ENCODE results near the gene CCDC97.

CCDC97 gene

DNA sequence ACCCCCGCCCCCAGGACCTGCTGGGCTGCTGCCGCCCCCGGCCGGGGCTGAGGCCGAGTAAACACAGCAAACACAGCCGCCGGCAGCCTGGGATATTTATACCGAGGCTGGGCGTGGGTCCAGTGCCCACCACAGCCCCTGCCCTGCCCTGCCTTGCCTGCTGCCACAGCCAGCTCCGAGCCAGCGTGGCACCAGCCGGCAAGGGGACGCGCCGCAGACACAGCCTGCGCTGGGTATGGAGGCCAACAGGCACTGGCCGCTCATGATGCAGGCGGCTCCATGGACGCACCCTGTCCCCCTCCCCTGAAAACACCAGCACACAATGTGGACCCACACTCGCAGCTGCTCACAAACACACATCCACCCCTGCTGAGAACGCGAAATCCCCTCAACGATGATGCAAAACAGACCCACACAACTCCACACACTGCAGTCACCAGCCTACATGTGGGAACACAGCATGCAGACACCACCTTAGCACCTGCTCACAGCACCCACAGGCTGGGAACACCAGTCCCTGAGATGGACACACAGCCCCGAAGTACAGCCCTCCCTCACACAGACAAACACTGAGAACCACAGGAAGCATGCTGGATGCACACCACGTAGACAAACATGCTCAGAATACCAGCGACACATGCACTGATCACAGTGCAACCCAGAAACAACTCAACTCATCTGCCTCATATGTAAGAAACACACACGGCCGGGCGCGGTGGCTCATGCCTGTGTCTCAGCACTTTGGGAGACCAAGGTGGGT is 16.2 kb downstream of the CCDC97 start:
- ChIA-PET CTCF (interaction anchor here (0.9 to 1.3 kb wide), 3 partner anchors 27 to 237 kb away, joined by 3 to 7 read pairs (median 4); no protein-coding TSS in a partner anchor), POLR2A (interaction anchor here (0.6 to 2.5 kb wide), 4 partner anchors 27 to 136 kb away, joined by 4 to 10 read pairs (median 4); partner anchors contain the start of gene HNRNPUL1)
- Histone ChIP-seq H3K9me3 (ENCODE audit: control insufficient read depth, insufficient read depth, low read depth, low read length) (no peaks in the 10 kb centered on the region), H3K4me3 (ENCODE audit: low read depth, low read length) (no peak overlapping the region), H3K4me1 (ENCODE audit: control insufficient read depth, insufficient read depth, low read length) (peaks cover 22% of the 10 kb centered on the region), H3K36me3 (ENCODE audit: control insufficient read depth in 2 of 2, insufficient read depth in 1 of 2, low read length in 2 of 2) (peaks cover 18 to 39% of the 10 kb centered on the region in 2 experiments; a peak in 2 of 3 replicates), H3K27ac (ENCODE audit: extremely low read depth, low read depth, low read length) (peak overlapping the region; percentile 28; the same call in 1 of the 2 replicates)
- TF ChIP-seq SP2 (tag by site-specific recombination; IDR thresholded peaks at IDR 0.05): no peak
- TF ChIP-seq ZIC2 (tag by site-specific recombination; IDR thresholded peaks at IDR 0.05): peak; percentile 58; the same call in 1 of the 2 replicates
- TF ChIP-seq ZFHX2 (tag by site-specific recombination; conservative IDR thresholded peaks at IDR 0.05): peak; percentile 76
- TF ChIP-seq EGR2 (tag by site-specific recombination; IDR thresholded peaks at IDR 0.05; ENCODE audit: low read depth): peak; percentile 52
- 0 out of 2 replicates have a peak, but pooled peaks have one; percentile 20 for TF ChIP-seq KLF8 (tag by site-specific recombination; IDR thresholded peaks at IDR 0.05)
- peak; percentile 20; the same call in 1 of the 2 replicates for TF ChIP-seq ZBTB20 (tag by site-specific recombination; IDR thresholded peaks at IDR 0.05)
- TF ChIP-seq ZNF600 (tag by site-specific recombination; IDR thresholded peaks at IDR 0.05): peak; percentile 41; the same call in 1 of the 2 replicates
- TF ChIP-seq ZFP3 (tag by site-specific recombination; IDR thresholded peaks at IDR 0.05; ENCODE audit: low read depth): no peak

DNA sequence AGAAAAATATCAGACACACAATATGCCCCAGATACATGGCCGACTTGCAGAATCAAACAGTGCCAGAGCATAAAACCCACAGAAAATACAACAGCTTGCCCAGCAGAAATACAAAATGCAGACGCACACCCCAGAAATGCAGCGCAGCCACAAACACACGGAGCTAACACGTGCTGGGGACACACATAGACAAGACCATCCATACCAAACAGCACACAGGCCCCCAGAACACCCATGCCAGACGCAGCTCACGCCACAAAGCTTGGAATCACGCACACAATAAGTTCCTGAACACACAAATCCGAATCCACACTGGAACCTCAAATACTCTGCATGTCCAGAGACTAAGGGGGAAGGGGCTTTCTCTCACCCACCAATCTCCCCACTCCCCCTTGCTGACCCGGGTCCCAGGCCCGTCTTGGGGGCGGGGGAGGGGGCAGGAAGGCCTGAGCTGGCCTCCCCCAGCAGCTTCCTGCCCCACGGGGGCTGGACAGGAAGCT is 17.2 kb downstream of the CCDC97 start:
- ChIA-PET POLR2A (interaction anchor here (1.2 to 1.8 kb wide), 3 partner anchors 9 to 112 kb away, joined by 4 to 7 read pairs (median 5); no protein-coding TSS in a partner anchor), CTCF (interaction anchor here (0.9 kb wide), 2 partner anchors 26 to 236 kb away, joined by 3 to 4 read pairs; no protein-coding TSS in a partner anchor)
- Histone ChIP-seq H3K4me1 (ENCODE audit: control insufficient read depth, insufficient read depth, low read length) (peaks cover 22% of the 10 kb centered on the region), H3K36me3 (ENCODE audit: control insufficient read depth in 2 of 2, insufficient read depth in 1 of 2, low read length in 2 of 2) (peaks cover 27 to 41% of the 10 kb centered on the region in 2 experiments; a peak in 2 of 3 replicates), H3K9me3 (ENCODE audit: control insufficient read depth, insufficient read depth, low read depth, low read length) (no peaks in the 10 kb centered on the region), H3K4me3 (ENCODE audit: low read depth, low read length) (no peak overlapping the region), H3K27ac (ENCODE audit: extremely low read depth, low read depth, low read length) (no peak overlapping the region)
- no peak for TF ChIP-seq REPIN1 (tag by site-specific recombination; IDR thresholded peaks at IDR 0.05; ENCODE audit: low read depth)
- no peak for TF ChIP-seq ZNF175 (tag by site-specific recombination; IDR thresholded peaks at IDR 0.05)
- no peak for TF ChIP-seq ZNF548 (tag by site-specific recombination; IDR thresholded peaks at IDR 0.05)
- no peak for TF ChIP-seq ZNF76 (tag by site-specific recombination; IDR thresholded peaks at IDR 0.05; ENCODE audit: borderline replicate concordance, low read depth)

DNA sequence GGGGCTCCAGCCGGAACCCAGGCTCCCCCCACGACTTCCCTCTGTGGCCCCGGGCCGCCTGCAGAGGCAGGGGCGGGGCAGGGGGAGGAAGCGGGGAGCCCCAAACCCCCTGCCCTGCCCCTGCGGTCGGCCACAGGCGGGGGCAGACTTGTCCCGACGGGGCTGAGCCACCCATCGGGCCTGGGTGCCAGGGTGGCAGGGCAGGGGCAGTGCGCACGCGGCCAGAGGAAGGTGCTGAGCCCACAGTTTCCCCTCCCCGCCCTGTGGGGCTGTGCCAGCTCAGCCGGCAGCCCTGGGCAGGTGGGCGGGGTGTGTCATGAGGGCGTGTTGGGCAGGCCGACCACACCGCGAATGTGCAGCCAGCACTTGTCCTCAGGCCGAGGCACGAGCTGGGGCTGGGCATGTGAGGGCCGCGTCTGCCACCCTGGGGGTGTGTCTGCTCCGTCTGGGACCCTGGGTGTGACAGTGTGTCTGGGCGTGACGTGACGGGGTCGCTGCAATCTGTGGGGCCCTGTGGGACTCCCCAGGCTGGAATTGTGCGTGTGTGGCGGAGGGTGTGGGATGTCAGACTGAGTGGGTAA is 17.7 kb downstream of the CCDC97 start:
- peaks cover 24 to 41% of the 10 kb centered on the region in 2 experiments; a peak in 2 of 3 replicates for H3K36me3 ChIP-seq (ENCODE audit: control insufficient read depth in 2 of 2, insufficient read depth in 1 of 2, low read length in 2 of 2)
- POLR2A ChIA-PET: interaction anchor here (1.1 to 1.8 kb wide), 4 partner anchors 9 to 111 kb away, joined by 3 to 7 read pairs (median 4); no protein-coding TSS in a partner anchor
- H3K27ac ChIP-seq (ENCODE audit: extremely low read depth, low read depth, low read length): no peak overlapping the region
- peaks cover 21% of the 10 kb centered on the region for H3K4me1 ChIP-seq (ENCODE audit: control insufficient read depth, insufficient read depth, low read length)
- CTCF ChIA-PET: interaction anchor here (0.7 to 0.9 kb wide), 3 partner anchors 24 to 236 kb away, joined by 3 to 4 read pairs (median 3); no protein-coding TSS in a partner anchor
- H3K4me3 ChIP-seq (ENCODE audit: low read depth, low read length): no peak overlapping the region
- H3K9me3 ChIP-seq (ENCODE audit: control insufficient read depth, insufficient read depth, low read depth, low read length): no peaks in the 10 kb centered on the region
- TF ChIP-seq, protein P1, sequence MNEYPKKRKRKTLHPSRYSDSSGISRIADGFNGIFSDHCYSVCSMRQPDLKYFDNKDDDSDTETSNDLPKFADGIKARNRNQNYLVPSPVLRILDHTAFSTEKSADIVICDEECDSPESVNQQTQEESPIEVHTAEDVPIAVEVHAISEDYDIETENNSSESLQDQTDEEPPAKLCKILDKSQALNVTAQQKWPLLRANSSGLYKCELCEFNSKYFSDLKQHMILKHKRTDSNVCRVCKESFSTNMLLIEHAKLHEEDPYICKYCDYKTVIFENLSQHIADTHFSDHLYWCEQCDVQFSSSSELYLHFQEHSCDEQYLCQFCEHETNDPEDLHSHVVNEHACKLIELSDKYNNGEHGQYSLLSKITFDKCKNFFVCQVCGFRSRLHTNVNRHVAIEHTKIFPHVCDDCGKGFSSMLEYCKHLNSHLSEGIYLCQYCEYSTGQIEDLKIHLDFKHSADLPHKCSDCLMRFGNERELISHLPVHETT (tag by site-specific recombination; IDR thresholded peaks at IDR 0.05): no peak
- TF ChIP-seq ZNF701 (tag by site-specific recombination; IDR thresholded peaks at IDR 0.05) (no peak), HOXC10 (CRISPR knock-in tag; IDR thresholded peaks at IDR 0.05) (0 out of 2 replicates have a peak, but pooled peaks have one; percentile 38), SP3 (tag by site-specific recombination; IDR thresholded peaks at IDR 0.05) (0 out of 2 replicates have a peak, but pooled peaks have one; percentile 28), KLF10 (tag by site-specific recombination; IDR thresholded peaks at IDR 0.05) (peak; percentile 34; the same call in 1 of the 2 replicates), ZNF600 (tag by site-specific recombination; IDR thresholded peaks at IDR 0.05) (peak; percentile 56), ZNF837 (tag by site-specific recombination; IDR thresholded peaks at IDR 0.05) (no peak), ZFHX2 (tag by site-specific recombination; conservative IDR thresholded peaks at IDR 0.05) (peak; percentile 93), ZIC2 (tag by site-specific recombination; IDR thresholded peaks at IDR 0.05) (peak; percentile 72), KLF9 (tag by site-specific recombination; IDR thresholded peaks at IDR 0.05; ENCODE audit: low read depth) (peak; percentile 57)
- TF ChIP-seq, protein P2, sequence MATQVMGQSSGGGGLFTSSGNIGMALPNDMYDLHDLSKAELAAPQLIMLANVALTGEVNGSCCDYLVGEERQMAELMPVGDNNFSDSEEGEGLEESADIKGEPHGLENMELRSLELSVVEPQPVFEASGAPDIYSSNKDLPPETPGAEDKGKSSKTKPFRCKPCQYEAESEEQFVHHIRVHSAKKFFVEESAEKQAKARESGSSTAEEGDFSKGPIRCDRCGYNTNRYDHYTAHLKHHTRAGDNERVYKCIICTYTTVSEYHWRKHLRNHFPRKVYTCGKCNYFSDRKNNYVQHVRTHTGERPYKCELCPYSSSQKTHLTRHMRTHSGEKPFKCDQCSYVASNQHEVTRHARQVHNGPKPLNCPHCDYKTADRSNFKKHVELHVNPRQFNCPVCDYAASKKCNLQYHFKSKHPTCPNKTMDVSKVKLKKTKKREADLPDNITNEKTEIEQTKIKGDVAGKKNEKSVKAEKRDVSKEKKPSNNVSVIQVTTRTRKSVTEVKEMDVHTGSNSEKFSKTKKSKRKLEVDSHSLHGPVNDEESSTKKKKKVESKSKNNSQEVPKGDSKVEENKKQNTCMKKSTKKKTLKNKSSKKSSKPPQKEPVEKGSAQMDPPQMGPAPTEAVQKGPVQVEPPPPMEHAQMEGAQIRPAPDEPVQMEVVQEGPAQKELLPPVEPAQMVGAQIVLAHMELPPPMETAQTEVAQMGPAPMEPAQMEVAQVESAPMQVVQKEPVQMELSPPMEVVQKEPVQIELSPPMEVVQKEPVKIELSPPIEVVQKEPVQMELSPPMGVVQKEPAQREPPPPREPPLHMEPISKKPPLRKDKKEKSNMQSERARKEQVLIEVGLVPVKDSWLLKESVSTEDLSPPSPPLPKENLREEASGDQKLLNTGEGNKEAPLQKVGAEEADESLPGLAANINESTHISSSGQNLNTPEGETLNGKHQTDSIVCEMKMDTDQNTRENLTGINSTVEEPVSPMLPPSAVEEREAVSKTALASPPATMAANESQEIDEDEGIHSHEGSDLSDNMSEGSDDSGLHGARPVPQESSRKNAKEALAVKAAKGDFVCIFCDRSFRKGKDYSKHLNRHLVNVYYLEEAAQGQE (tag by site-specific recombination; IDR thresholded peaks at IDR 0.05): no peak
- TF ChIP-seq, protein P3, sequence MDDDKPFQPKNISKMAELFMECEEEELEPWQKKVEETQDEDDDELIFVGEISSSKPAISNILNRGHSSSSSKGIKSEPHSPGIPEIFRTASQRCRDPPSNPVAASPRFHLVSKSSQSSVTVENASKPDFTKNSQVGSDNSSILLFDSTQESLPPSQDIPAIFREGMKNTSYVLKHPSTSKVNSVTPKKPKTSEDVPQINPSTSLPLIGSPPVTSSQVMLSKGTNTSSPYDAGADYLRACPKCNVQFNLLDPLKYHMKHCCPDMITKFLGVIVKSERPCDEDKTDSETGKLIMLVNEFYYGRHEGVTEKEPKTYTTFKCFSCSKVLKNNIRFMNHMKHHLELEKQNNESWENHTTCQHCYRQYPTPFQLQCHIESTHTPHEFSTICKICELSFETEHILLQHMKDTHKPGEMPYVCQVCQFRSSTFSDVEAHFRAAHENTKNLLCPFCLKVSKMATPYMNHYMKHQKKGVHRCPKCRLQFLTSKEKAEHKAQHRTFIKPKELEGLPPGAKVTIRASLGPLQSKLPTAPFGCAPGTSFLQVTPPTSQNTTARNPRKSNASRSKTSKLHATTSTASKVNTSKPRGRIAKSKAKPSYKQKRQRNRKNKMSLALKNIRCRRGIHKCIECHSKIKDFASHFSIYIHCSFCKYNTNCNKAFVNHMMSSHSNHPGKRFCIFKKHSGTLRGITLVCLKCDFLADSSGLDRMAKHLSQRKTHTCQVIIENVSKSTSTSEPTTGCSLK (tag by site-specific recombination; IDR thresholded peaks at IDR 0.05): no peak
